GM21717 (cell line): Measurements from ENCODE around the gene PNPLA7.
"Not testable (repeated sequence)": the region's sequence is repeated elsewhere in the genome, so short reads cannot be mapped to it uniquely, and the experiment has no call there.

ENCODE experiments used
- ATAC-seq: cut with Tn5 transposase; IDR thresholded peaks from one replicate; pipeline ENCODE4 v1.9.1; 2021; ENCODE audit warnings: mild to moderate bottlenecking, moderate library complexity; ENCODE audit not compliant: unreplicated experiment

The PNPLA7 gene

DNA sequence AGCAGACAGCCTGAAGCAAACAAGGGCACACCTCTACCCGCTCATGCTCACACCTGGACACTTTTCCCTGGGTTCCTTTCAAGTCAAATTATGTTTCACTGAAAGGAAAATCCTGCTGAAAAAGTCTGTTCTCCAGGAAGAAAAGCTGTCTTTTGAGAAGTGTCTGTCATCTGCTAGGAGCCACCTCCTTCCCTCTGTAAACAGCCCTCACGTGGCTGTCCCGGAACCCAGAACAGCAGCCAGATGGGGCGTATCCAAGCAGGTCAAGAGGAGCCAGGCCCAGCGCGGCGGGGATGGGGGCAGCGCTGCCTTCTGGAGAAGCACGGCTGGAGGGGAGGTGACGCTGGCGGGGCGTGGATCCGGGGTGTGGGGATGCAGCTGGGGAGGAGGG lies at the start of gene PNPLA7:
Gene PNPLA7 (minus strand): TSS at position 172 of the 391 bp plus-strand sequence. CDS start 205 bp downstream, outside the sequence.
- ATAC-seq, result no peak

DNA sequence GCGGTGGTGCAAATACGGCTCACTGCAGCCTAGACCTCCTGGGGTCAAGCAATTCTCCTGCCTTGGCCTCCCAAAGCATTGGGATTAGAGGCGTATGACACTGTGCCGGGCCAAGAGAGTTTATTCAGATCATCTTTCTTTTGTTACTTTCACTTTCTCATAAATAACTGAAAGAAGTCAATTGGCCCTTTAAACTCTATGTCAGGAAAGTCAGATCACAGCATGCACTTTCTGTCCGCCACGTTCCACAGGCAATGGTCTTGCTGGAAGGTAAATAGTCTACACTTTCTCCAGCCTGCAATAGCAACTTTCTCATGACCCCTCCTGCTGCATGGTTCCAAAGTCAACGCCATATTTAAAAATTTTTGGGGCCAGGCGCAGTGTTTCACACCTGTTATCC lies 48.7 kb upstream of the PNPLA7 start:
- ATAC-seq, result no peak

DNA sequence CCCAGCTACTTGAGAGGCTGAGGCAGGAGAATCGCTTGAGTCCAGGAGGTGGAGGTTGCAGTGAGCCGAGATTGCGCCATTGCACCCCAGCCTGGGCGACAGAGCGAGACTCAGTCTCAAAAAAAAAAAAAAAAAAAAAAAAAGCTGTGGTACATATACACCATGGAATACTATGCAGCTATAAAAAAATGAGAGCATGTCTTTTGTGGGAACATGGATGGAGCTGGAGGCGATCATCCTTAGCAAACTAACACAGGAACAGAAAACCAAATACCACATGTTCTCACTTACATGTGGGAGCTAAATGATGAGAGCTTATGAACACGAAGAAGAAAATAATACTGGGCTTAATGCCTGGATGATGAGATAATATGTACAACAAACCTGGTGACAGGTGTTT lies 46.4 kb upstream of the PNPLA7 start:
- ATAC-seq, result not testable (repeated sequence)

DNA sequence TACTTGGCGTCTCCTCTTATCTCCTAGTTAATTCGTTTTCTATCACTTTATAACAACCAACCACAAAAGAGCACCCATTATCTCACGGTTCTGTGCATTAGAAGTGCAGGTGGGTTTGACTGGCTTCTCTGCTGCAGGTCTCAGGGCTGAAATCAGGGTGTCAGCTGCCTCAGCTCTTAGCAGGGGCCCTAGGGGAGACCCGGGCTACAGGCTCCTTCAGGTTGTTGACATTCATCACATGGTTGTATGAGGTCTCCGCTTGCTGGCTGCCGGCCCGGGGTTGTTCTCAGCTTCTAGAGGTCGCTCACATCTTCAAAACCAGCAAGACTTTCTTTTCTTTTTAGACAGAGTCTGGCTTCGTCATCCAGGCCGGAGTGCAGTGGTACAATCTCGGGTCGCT lies 43.0 kb upstream of the PNPLA7 start:
- ATAC-seq, result no peak

DNA sequence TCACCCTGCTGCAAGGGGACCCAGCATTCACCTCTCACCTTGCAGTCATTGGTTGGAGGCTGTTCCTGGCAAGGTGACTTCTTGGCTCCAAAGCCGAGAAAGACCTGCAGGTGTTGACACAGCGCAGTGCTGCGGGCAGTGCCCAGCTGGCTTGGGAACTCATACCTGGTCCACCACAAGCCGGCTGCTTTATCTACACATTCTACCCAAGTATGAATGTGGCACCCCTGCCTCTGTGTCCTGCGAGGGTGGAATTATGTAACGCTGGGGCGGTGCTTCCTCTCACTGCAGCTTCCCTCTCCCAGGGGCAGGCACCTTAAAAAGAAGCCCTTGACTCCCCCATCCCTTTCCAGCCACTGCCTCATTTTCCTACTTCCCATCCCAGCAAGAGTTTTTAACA lies 42.6 kb upstream of the PNPLA7 start:
- ATAC-seq, result no peak

DNA sequence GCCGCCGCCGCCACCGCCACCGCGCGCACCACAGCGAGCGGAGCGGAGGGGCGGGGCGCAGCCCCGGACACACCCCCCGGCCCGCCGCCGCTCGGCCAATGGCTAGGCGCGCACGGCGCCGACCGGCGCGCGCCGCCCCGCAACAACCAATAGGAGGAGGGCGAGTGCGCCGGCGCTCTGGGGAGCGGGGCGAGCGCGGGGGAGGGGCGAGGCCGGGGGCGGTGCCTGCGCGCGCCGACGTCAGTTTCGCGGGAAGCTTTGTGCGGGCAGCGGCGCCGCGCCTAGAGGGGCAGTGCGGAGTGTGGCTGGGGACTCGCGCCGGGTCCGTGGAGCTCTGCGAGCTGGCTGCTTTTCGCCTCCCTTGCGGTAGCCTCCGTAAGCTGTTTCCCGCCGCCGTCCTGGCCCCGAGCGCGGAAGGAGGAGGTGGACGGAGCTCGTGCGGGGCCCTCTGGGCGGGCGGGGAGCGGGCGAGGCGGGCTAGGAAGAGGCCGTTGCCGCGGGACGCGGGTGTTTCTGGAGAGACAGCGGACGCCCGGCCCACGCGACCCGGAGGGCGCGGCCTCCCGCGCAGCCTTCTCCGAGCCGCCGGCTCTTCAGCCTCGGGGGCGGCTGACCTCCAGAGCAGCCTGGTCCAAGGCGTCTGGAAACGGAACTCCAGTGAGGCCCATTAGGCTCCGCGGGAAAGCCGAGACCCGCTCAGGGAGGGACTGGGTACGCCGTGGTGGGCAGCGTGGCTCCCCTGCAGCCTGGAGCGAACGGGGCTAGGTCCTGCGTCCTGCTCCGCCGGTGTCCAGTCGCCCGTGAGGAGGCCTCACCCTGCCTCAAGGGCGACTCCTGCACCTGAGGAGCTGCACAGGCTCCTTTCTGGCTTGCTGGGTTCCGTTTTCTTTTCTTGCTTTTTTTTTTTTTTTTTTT lies 40.5 kb upstream of the PNPLA7 start, which contains the start of gene ZMYND19:
Gene ZMYND19 (minus strand): TSS at position 44 of the 915 bp plus-strand sequence. CDS start 249 bp downstream, outside the sequence.
- peak; percentile 62 for ATAC-seq

DNA sequence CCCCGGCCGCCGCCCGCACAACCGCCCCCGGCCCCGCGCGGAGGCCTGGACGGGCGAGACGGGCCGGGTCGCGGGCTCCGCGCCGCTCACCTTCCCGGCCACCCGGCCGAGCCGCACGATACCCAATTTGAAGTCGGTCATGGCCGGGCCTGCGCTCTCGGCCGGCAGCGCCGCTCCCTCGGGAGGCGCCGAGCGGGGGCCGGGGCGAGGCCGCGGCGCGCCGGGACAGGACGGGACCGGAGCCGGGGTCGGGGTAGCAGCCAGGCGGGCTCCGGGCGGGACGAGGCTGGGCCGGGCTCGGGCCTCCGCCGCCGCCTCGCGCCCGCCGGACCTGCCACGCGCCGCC lies 39.9 kb upstream of the PNPLA7 start:
- ATAC-seq, result no peak

DNA sequence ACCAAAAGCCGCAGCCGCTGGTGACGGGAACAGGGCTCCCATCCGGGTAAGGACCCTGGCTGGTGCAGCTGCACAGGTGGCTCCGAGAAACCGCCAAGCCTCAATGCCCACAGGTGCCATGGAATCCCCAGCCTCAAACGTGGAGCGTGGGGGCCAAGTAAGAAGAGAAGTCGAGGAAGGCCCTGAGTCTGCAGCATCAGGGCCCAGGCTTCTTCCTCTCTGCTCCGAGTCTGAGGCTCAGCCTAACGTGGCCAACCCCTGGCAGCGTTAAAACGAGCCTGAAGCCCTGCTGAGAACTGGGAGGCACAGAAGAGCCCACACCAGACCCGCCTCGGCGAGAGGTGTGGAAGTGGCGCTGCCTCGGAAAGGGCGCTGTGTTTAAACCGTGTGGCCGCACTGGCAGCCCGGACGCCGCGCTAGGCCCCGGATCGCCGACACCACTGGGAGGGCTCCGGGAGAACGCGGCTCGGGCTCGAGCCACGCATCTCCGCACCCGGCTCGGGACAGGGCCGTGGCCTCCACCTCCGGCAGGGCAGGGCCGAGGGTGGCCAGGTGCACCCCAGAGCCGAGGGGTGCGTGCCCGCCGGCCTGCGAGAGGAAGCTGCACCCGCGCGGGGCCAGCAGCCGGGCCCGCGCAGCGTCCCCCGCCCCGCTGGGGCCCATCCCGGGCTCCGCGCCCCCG lies 39.4 kb upstream of the PNPLA7 start:
- peak; percentile 15 for ATAC-seq

DNA sequence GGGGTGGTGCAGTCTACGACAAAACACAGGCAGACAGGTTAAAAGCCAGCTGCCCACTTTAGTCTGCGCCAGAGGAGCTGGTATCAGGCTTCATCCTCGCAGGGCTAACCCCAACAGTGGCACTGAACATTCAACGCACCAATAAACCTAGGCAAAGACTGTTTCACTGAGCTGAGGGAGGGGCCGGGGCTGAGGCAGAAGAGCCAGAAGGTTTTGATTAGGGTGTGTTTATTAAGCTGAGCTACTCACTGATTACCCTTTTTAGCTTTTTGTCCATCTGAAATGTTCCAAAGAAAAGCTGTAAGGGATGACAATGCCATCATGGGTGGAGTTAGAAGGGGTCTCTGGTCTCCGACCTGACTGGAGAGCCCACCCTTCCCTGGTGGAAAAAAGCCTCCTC lies 38.7 kb upstream of the PNPLA7 start:
- ATAC-seq, result no peak

DNA sequence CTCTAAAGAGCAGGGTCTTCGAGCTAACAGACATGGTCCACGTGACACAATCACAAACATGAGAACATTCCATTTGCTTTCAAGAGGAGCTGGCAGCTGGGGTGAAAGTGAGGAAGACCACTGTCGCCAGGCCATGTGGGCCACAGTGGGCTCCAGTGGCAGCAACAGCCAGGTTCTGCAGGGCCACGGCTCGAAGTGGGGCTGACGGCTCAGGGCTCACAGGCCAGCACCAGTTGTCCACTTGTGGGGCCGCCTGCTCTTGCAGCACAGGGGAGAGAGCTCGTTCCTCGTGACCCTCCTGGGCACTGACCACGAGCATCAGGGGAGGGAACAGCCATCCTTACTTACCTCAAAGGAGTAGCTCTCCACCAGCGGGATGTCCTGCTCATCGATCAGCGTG lies 38.1 kb upstream of the PNPLA7 start:
- no peak for ATAC-seq

DNA sequence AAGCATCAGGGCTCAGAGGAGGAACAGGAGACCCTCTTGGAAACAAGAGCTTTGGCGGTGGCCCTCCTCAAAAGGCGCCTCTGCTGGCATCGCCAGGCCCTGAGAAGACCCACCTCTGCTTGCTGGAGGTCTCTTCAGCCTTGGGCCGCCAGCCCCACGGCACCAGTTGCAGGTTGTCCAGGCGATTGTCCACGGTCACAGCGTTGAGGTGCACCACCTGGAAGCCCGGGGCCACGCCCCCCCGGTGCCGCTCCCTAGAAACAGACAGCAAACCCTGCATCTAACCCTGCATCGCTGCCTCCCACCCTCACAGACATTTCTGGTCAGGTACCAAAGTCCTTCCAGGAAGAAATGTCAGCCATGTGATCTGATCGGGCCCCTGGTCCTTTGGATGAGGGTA lies 36.7 kb upstream of the PNPLA7 start:
- ATAC-seq, result no peak

DNA sequence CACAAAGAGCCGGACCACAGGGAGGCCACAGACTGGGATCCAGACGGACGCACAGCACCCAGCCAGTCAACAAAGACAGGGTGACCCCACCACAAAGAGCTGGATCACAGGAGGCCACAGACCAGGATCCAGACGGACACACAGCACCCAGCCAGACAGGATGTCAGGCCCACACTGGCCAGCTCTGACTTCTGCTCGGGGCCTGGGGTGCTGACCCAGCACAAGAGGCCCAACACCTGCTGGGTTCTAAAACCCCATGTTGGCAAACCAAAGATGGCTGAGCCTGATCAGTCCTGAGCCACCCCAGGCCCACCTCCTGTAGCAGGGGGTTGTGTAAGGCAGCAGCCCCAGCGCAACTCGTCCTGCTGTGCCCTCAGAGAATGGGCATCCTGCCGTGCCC lies 33.8 kb upstream of the PNPLA7 start:
- ATAC-seq, result no peak

DNA sequence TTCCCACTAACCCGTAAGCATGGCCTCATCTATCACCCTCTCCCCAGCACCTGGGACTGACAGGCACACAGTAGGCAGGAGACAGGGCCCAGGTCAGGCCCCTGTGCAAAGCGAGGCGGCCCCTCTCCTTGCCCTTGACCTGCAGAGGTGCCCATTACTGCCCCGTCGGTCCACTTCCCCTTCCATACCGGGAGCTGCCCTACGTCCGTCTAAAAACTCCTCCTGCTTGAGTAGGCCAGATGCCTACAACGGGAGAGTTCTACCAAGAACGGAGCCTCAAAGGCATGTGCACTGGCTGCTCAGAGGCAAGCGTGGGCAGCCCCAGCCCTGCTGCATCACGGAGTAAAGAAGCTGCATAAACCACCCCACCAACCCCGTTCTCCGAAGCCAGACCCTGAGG lies 33.1 kb upstream of the PNPLA7 start:
- no peak for ATAC-seq

DNA sequence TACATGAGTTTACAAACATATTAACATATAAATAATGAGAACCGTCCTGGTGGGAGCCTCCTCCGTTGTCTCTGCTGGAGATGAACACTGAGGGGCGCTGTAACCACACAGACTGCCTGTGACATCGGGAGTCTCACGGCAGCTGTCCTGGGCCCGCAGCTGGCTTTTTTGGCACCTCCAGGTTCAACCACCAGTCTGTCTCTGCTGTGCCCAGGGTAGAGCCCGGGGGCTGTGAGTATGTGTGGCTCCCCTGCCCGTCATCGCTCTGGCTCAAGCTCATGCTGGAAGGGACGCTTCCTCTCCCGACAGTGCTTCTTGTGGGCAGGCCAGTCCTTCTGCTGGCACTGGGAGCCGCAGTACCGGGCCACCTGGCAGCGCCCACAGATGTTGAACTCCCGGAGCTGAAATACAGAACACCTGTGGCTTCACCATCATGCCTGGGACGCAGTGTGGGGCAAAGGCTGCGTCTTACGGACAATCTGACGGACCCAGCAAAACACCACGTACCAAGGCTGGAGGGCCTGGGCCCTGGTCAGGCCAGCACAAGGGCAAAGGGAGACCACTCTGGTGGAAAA lies 32.2 kb upstream of the PNPLA7 start:
- ATAC-seq, result no peak

DNA sequence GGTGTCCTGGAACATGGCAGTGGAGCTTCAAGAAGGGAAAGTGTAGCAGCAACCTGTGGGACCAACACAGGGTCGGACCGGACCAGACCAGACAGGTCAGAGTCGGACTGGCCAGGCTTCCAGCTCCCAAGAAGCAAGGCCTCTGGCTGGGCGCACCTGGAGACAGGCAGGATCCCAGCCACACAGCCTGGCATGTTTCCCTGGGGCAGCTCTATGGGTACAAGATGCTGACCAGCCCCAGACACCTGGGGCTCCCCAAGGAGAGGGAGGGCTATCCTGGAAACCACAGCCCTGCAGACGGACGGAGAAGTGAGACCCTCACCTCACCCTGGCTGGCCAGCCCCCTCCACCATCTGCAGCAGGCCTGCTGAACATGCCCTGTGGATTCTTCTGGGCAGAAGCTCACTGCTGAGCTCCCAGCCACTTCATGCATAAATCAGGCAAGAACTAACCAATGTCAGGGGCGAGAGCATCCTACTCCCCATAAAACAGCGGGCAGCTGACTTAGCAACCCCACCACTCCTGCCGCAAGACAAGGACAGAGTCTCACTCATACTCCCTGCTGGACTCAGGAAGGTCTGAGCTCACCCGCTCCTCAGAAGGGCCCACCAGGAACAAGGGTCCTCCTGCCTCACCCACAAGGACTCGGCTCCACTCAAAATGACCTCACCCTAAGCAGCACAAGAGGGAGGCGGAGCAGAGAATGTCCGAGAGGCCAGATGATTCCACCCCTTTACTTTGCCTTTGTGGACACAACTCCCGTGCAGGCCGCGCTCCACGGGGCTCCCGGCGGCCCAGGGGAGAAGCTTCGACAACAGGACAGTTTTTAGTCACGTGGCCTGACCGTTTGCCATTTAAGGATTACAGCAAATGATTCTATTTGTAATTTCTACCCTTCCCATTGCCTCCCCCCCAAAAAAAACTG lies 31.4 kb upstream of the PNPLA7 start:
- ATAC-seq, result no peak

DNA sequence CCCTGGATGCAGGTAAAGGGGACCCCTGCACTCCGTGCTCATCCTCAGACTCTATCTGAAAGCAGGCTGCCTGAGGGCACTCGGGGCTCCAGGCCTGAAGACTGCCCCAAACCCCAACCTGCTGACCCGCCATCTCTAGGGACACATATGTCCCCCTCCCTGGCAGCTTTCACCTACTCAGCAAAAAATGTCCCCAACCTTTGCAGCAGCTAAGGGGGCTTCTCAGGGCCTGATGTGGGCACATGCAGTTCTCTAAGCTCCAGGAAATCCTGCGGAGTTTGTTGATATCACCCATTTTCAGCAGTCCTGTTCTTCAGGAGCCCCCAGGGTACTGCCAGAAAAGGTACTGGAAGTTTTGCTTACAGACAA lies 30.7 kb upstream of the PNPLA7 start:
- ATAC-seq, result no peak

DNA sequence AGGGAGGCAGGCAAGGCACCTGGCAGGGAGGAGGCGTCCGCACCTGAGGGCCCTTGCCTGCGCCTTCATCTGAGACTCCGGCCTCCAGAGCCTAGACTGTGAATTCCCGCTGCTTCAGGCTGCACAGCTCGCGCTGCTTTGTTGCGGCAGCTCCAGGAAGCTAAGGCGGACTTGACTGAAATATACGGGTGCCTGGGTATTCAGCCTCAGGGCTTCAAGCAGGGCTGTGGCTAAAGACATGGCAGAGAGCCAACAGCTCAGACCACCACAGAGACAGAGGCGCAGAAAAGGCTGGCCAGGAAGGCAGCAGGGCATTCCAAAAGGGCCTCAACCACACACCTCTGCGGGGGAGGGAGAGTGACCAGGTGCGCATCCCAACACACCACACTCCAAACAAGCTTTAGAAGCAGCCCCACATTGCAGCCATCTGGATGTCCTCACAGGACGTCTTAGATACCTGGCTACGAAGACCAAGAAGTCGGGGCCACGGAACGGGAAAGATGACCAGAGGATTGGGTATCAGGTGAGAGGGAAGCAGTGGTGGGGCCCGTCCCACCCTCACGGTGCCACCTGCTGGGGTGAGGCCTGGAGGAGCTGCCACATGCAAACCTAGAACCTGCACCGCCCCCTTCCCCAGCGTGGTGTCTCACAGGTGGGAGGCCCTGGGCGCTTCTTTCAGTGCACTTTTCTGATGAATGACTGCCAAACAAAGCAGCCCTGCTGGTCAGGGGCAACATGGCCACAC lies 30.2 kb upstream of the PNPLA7 start:
- ATAC-seq, result no peak

DNA sequence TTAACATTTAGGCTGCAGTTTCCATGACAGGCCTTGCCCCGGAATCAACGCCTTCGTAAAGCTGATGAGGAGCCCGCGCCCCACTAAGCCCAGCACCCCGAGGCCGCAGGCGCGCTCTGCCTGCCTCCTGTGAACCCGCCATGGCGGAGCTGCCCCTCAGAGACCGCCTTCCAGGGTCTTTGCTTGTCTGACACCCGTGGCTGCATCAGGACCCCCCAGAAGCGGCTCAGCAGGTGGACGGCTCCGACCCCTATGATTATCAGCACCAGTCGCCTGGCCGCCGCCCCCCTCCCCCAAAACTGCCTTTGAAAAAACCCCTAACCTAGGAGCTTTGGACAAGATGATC lies 29.0 kb upstream of the PNPLA7 start:
- no peak for ATAC-seq

DNA sequence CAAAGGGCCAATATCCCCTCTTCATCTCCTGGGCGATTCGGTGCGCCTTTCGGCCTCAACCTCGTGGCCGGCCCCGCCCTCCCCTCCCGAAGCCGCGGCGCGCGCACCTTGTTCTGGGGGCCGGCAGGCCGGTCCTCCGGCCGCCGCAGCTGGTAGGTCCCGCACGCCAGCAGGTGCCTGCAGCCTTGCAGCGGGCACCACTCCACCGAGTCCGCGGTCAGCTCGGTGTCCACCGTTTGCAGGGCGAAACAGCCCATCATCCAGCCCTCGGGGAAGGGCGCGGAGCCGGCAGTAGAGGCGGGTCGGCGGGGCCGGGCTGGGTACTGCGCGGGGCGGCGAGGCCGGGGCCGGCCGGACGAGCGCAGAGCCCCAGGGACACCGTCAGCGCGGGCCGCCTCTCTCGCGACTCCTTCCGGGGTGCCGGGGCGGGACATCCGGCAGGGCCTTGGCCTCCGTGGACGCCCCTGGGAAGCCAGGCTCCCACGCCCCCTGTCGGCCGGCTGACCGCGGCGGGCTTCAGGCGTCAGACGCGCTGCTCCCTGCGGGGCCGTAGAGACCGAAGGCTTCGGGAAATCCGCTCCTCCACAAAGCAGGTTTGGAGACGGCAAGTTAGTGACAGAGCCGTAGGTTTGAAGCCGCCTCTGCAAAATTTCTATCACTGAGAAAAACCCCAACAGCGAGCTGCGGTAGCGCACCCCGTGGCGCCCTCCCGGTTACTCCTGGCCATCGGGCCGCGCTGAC lies 28.5 kb upstream of the PNPLA7 start, which contains the start of gene DPH7:
Gene DPH7 (minus strand): TSS at position 408 of the 741 bp plus-strand sequence. CDS start 148 bp downstream, at position 260.
- peak; percentile 78 for ATAC-seq
